HepG2 (cell line): Measurements from ENCODE around the gene CBLN3. TPM values are rescaled to one million over a fixed set of nuclear protein-coding genes. Genes with fewer than 3 reads are reported as not detected.

Source experiments
- ATAC-seq: fragments of 200-7000 bp; cut with Tn5 transposase; 3 replicates; pipeline ENCODE4 v1.9.1; 2020; ENCODE audit warnings: mild to moderate bottlenecking, moderate library complexity
- BruUV-seq: library from RNA; stranded (reverse); fragments of 400-500 nt; replicated peaks from 2 replicates; lab custom pipeline; 2021; lab: Mats Ljungman, UMichigan
- CTCF ChIA-PET: fragments of 300-600 bp; formaldehyde crosslinking; extraction: SDS; loops from one replicate; lab custom pipeline; 2021; ENCODE audit warnings: low total read pairs, inconsistent platforms, low intra/inter-chr PET ratio; lab: Yijun Ruan, JAX
- POLR2A ChIA-PET: fragments of 350-600 bp; sonication (Branson Sonifier 250); formaldehyde crosslinking; loops from one replicate; lab custom pipeline; 2020; ENCODE audit warnings: antibody characterized with exemption, inconsistent platforms; lab: Yijun Ruan, JAX
- DNase-seq: peaks from one replicate; pipeline ENCODE4 v3.0.0-alpha.2; 2015; ENCODE audit warnings: low spot score
- FAIRE-seq: peaks from 3 replicates; lab custom pipeline; 2011; peaks lifted over from hg19 to GRCh38; lab: Jason Lieb, UNC
- H2AFZ ChIP-seq: one replicate; pipeline ENCODE4 v1.6.1; 2011; ENCODE audit warnings: low read length, inconsistent platforms
- H3K27ac ChIP-seq: fragments of 300-600 bp; 3 replicates; pipeline ENCODE4 v1.8.0; 2011; ENCODE audit warnings: mixed run types, mild to moderate bottlenecking, mixed read lengths, low read length, inconsistent platforms; ENCODE audit not compliant: insufficient read depth; ENCODE audit errors: extremely low read length
- H3K27me3 ChIP-seq, 2 experiments: fragments of 200-600 bp in 1 of 2; 2 replicates in 1 of 2; 3 replicates in 1 of 2; pipeline versions ENCODE4 v1.6.0 to v1.8.0; 2011; ENCODE audit warnings: low read length in 2 of 2, mild to moderate bottlenecking in 2 of 2, moderate library complexity in 2 of 2, inconsistent platforms in 1 of 2; ENCODE audit not compliant: insufficient read depth in 2 of 2, control insufficient read depth in 1 of 2
- H3K36me3 ChIP-seq, 2 experiments: fragments of 200-600 bp in 1 of 2; replicated peaks in 1 of 2; 2 replicates in 1 of 2; 3 replicates in 1 of 2; pipeline versions ENCODE4 v1.5.1 to v1.8.0; 2011; ENCODE audit warnings: low read length in 2 of 2, inconsistent platforms in 1 of 2; ENCODE audit not compliant: insufficient read depth in 2 of 2, control insufficient read depth in 1 of 2
- H3K4me1 ChIP-seq: 2 replicates; pipeline ENCODE4 v1.5.1; 2012; ENCODE audit warnings: low read length, inconsistent platforms; ENCODE audit not compliant: insufficient read depth
- H3K4me2 ChIP-seq: 2 replicates; pipeline ENCODE4 v1.6.0; 2011; ENCODE audit warnings: low read depth, low read length, inconsistent platforms
- H3K4me3 ChIP-seq, 3 experiments: fragments of 200-600 bp in 1 of 3; sonication (generic), shearing (Covaris generic) in 1 of 3; replicated peaks in 1 of 3; 2 replicates each; pipeline ENCODE4 v1.5.1; 2011 to 2016; ENCODE audit warnings: low read length in 3 of 3, inconsistent platforms in 2 of 3, low read depth in 2 of 3, mild to moderate bottlenecking in 2 of 3, control low read depth in 1 of 3, mixed read lengths in 1 of 3; ENCODE audit not compliant: insufficient read depth in 1 of 3
- H3K79me2 ChIP-seq: one replicate; pipeline ENCODE4 v1.6.1; 2011; ENCODE audit warnings: low read length, inconsistent platforms; ENCODE audit not compliant: insufficient read depth
- H3K9ac ChIP-seq: 2 replicates; pipeline ENCODE4 v1.6.0; 2011; ENCODE audit warnings: mild to moderate bottlenecking, low read depth, low read length, inconsistent platforms; ENCODE audit not compliant: insufficient read depth
- H3K9me3 ChIP-seq: 2 replicates; pipeline ENCODE4 v1.5.1; 2012; ENCODE audit warnings: mild to moderate bottlenecking, low read length
- H4K20me1 ChIP-seq: 2 replicates; pipeline ENCODE4 v1.6.0; 2011; ENCODE audit warnings: inconsistent platforms, mild to moderate bottlenecking, low read length, moderate library complexity; ENCODE audit not compliant: insufficient read depth
- AGO2 ChIP-seq: fragments of 200-400 bp; formaldehyde crosslinking; optimal IDR thresholded peaks from 2 replicates; pipeline ENCODE3; 2017; ENCODE audit warnings: mild to moderate bottlenecking, low read depth, low read length, moderate library complexity
- AKAP8 ChIP-seq: sonication (generic); formaldehyde crosslinking; IDR thresholded peaks from 2 replicates; pipeline ENCODE4 v1.5.1; 2020; ENCODE audit warnings: mild to moderate bottlenecking, missing genetic modification reagents
- EEA1 ChIP-seq: sonication (generic); formaldehyde crosslinking; IDR thresholded peaks from 2 replicates; pipeline ENCODE4 v1.5.1; 2020; ENCODE audit warnings: mild to moderate bottlenecking, missing genetic modification reagents, borderline replicate concordance
- EZH2 ChIP-seq: conservative IDR thresholded peaks from 2 replicates; pipeline ENCODE4 v1.6.1; 2012; ENCODE audit warnings: mild to moderate bottlenecking, low read depth, low read length, moderate library complexity
- MEIS1 ChIP-seq: sonication (generic); formaldehyde crosslinking; IDR thresholded peaks from 2 replicates; pipeline ENCODE4 v1.9.0; 2021; ENCODE audit warnings: mild to moderate bottlenecking, missing genetic modification reagents, moderate library complexity, borderline replicate concordance
- NKX3-1 ChIP-seq: sonication (generic); formaldehyde crosslinking; IDR thresholded peaks from 2 replicates; pipeline ENCODE4 v1.5.0; 2020; ENCODE audit warnings: missing genetic modification reagents
- POLR2G ChIP-seq: fragments of 200-400 bp; formaldehyde crosslinking; IDR thresholded peaks from 2 replicates; pipeline ENCODE4 v1.6.1; 2018; ENCODE audit warnings: mild to moderate bottlenecking, low read depth, low read length, moderate library complexity
- SAFB2 ChIP-seq: sonication (generic); formaldehyde crosslinking; IDR thresholded peaks from 2 replicates; pipeline ENCODE4 v1.5.1; 2020; ENCODE audit warnings: missing genetic modification reagents, low read depth, mild to moderate bottlenecking, borderline replicate concordance
- ZC3H4 ChIP-seq: sonication (generic); formaldehyde crosslinking; IDR thresholded peaks from 2 replicates; pipeline ENCODE4 v1.4.0; 2020; ENCODE audit warnings: missing genetic modification reagents, borderline replicate concordance
- ZNF749 ChIP-seq: sonication (generic); formaldehyde crosslinking; IDR thresholded peaks from 2 replicates; pipeline ENCODE4 v1.8.0; 2022; ENCODE audit warnings: mild to moderate bottlenecking, missing genetic modification reagents, moderate library complexity, borderline replicate concordance
- WGBS: methylation state at CpG from one replicate; pipeline ENCODE4 v1.1.6; 2017; ENCODE audit warnings: low lambda C conversion rate; 5-methylcytosine and 5-hydroxymethylcytosine counted together
- in situ Hi-C: cut with HindIII; loops from 2 replicates; pipeline ENCODE4 v1.10.0; 2017; ENCODE audit warnings: low pct_unique_long_range_greater_than_20kb; ENCODE audit not compliant: extremely low pct_ligation_motif_present
- intact Hi-C: fragments of 100-400 bp; cut with micrococcal nuclease; formaldehyde crosslinking; loops from one replicate; pipeline ENCODE4 v1.10.0; 2022; ENCODE audit not compliant: unreplicated experiment
- polyA plus RNA-seq, 8 experiments: library from polyadenylated mRNA; depleted of rRNA in 3 of 8; stranded (reverse) in 7 of 8; unstranded in 1 of 8; fragments of >200 nt; fragmentation: Illumina TruSeq in 4 of 8; extraction: Trizol in 4 of 8; gene quantifications; 2 replicates each; pipeline versions ENCODE4 v1.2.1 to v1.2.3, GENCODE V29; 2011 to 2016; ENCODE audit warnings: low read depth in 4 of 8, missing spikeins in 1 of 8, mixed read lengths in 1 of 8; ENCODE audit not compliant: insufficient read depth in 1 of 8
- total RNA-seq, 5 experiments: library from RNA; depleted of rRNA; stranded (reverse); fragments of >200 nt; fragmentation: Illumina TruSeq; extraction: Trizol; gene quantifications; 2 replicates each; pipeline ENCODE4 v1.2.3, GENCODE V29; 2016; ENCODE audit warnings: low read depth in 1 of 5
- TF ChIP-seq, protein P1 (sequence below): sonication (generic); formaldehyde crosslinking; IDR thresholded peaks from 2 replicates; pipeline ENCODE4 v1.5.0; 2020; ENCODE audit warnings: mild to moderate bottlenecking, missing genetic modification reagents, borderline replicate concordance
- TF ChIP-seq, protein P2 (sequence below): sonication (generic); formaldehyde crosslinking; IDR thresholded peaks from 2 replicates; pipeline ENCODE4 v1.5.0; 2020; ENCODE audit warnings: missing genetic modification reagents
- TF ChIP-seq, protein P3 (sequence below): sonication (generic); formaldehyde crosslinking; IDR thresholded peaks from 2 replicates; pipeline ENCODE4 v1.5.1; 2020; ENCODE audit warnings: missing genetic modification reagents, mild to moderate bottlenecking, borderline replicate concordance
- TF ChIP-seq, protein P4 (sequence below): sonication (generic); formaldehyde crosslinking; IDR thresholded peaks from 2 replicates; pipeline ENCODE4 v1.4.0; 2020; ENCODE audit warnings: missing genetic modification reagents
- TF ChIP-seq, protein P5 (sequence below): sonication (generic); formaldehyde crosslinking; IDR thresholded peaks from 2 replicates; pipeline ENCODE4 v1.8.0; 2022; ENCODE audit warnings: mild to moderate bottlenecking, missing genetic modification reagents, moderate library complexity

CBLN3 gene
- total and polyA plus RNA-seq, 2 of the 13 experiments (the other 11 are each of a cell fraction or from before 2014, with no cell fraction given): 0.66 to 0.98 TPM

DNA sequence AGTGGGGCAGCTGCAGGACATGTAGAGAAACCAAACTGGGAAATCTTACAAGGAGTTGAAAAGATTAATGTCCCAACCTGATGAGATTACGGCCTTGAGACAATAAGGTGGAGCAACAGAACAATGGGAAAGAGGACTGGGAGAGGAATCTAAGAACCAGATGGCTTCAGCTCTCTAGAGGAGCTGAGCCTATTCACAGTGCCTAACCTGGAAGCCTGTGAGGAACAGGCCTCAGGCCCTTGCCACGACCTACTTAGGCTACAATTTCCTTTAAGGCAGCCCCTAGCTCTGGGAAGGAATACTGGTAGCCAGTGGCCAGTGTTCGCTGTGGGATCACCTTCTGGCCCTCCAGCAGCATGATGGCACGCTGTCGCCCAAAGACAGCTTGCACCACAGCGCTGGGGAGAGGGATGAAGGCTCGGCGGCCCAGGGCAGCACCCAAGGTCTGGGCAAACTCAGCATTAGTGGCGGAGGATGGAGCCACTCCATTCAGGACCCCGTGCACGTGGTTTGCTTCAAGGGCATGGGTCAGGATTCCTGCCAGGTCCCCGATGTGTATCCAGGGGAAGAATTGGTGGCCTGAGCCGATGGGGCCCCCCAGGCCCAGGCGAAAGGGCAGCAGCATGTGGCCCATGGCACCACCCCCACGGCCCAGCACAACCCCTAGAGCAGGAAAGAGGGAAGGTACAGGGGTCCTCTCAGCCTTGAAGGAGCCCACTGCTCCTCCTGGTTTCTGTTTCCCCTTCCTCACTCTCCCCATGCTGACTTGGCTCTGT lies 10.6 kb upstream of the CBLN3 start (continued):
- TF ChIP-seq, protein P1, sequence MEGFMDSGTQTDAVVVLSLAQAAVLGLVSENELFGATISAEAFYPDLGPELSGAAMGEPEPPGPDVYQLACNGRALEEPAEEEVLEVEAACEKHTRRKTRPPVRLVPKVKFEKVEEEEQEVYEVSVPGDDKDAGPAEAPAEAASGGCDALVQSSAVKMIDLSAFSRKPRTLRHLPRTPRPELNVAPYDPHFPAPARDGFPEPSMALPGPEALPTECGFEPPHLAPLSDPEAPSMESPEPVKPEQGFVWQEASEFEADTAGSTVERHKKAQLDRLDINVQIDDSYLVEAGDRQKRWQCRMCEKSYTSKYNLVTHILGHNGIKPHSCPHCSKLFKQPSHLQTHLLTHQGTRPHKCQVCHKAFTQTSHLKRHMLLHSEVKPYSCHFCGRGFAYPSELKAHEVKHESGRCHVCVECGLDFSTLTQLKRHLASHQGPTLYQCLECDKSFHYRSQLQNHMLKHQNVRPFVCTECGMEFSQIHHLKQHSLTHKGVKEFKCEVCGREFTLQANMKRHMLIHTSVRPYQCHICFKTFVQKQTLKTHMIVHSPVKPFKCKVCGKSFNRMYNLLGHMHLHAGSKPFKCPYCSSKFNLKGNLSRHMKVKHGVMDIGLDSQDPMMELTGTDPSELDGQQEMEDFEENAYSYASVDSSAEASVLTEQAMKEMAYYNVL (CRISPR knock-in tag): no peak
- no peak for TF ChIP-seq EZH2
- TF ChIP-seq, protein P2, sequence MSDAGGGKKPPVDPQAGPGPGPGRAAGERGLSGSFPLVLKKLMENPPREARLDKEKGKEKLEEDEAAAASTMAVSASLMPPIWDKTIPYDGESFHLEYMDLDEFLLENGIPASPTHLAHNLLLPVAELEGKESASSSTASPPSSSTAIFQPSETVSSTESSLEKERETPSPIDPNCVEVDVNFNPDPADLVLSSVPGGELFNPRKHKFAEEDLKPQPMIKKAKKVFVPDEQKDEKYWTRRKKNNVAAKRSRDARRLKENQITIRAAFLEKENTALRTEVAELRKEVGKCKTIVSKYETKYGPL: no peak
- no peak for TF ChIP-seq NKX3-1 (CRISPR knock-in tag)
- no peak for TF ChIP-seq EEA1

DNA sequence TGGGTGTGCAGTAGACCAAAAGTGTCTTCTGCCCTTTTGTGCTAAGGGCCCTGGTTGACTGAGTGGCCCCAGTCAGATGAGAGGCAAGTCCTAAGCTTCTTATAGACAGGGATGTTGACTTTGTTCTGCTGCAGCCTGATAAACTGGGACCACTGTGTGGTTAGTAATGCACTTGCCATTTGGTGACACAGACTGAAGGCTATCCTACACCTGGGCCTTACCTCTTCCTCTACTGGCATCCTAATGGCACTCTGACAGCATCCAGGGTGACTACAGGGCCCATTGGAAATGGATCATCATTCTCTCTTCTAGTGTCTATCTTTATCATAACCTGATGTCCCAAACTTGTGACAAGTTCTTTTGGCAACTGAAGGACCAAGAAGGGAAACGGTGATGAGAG lies 9.8 kb upstream of the CBLN3 start:
- no peak for ATAC-seq
- peak; percentile 53; the same call in 1 of the 2 replicates for TF ChIP-seq POLR2G
- peak; percentile 79; the same call in 1 of the 2 replicates for TF ChIP-seq AKAP8 (CRISPR knock-in tag)
- TF ChIP-seq, protein P3, sequence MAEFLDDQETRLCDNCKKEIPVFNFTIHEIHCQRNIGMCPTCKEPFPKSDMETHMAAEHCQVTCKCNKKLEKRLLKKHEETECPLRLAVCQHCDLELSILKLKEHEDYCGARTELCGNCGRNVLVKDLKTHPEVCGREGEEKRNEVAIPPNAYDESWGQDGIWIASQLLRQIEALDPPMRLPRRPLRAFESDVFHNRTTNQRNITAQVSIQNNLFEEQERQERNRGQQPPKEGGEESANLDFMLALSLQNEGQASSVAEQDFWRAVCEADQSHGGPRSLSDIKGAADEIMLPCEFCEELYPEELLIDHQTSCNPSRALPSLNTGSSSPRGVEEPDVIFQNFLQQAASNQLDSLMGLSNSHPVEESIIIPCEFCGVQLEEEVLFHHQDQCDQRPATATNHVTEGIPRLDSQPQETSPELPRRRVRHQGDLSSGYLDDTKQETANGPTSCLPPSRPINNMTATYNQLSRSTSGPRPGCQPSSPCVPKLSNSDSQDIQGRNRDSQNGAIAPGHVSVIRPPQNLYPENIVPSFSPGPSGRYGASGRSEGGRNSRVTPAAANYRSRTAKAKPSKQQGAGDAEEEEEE (CRISPR knock-in tag): 0 out of 2 replicates have a peak, but pooled peaks have one; percentile 26
- peak; percentile 12 for TF ChIP-seq AGO2
- TF ChIP-seq, protein P4, sequence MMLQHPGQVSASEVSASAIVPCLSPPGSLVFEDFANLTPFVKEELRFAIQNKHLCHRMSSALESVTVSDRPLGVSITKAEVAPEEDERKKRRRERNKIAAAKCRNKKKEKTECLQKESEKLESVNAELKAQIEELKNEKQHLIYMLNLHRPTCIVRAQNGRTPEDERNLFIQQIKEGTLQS (CRISPR knock-in tag): no peak
- TF ChIP-seq ZNF749 (CRISPR knock-in tag): peak; percentile 45; the same call in 1 of the 2 replicates
- TF ChIP-seq, protein P5, sequence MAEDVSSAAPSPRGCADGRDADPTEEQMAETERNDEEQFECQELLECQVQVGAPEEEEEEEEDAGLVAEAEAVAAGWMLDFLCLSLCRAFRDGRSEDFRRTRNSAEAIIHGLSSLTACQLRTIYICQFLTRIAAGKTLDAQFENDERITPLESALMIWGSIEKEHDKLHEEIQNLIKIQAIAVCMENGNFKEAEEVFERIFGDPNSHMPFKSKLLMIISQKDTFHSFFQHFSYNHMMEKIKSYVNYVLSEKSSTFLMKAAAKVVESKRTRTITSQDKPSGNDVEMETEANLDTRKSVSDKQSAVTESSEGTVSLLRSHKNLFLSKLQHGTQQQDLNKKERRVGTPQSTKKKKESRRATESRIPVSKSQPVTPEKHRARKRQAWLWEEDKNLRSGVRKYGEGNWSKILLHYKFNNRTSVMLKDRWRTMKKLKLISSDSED: peak; percentile 34; the same call in 1 of the 2 replicates
- 0 out of 2 replicates have a peak, but pooled peaks have one; percentile 50 for TF ChIP-seq SAFB2
- no peak for TF ChIP-seq ZC3H4 (CRISPR knock-in tag)
- TF ChIP-seq MEIS1 (CRISPR knock-in tag): no peak

More for the DNA sequence above, 9.8 kb upstream of the CBLN3 start:
- Histone ChIP-seq H3K79me2 (peaks cover 22% of the 10 kb centered on the region), H2AFZ (no peak overlapping the region), H3K4me2 (no peak overlapping the region), H3K4me3 (no peak overlapping the region), H3K9ac (no peak overlapping the region), H3K4me1 (peaks cover 23% of the 10 kb centered on the region), H3K9me3 (no peaks in the 10 kb centered on the region), H4K20me1 (no peaks in the 10 kb centered on the region; the same call in 1 of the 2 replicates), H3K36me3 (peaks cover 38 to 56% of the 10 kb centered on the region in 2 experiments), H3K27me3 (peaks cover 0 to 5% of the 10 kb centered on the region in 2 experiments; a peak in 1 of 5 replicates), H3K27ac (no peak overlapping the region)
- CTCF ChIA-PET: interaction anchor here (1.5 to 11.8 kb wide), 2 partner anchors 74 to 107 kb away, joined by 6 to 235 read pairs; partner anchors contain the start of gene ADCY4
- POLR2A ChIA-PET: interaction anchor here (0.9 to 5.6 kb wide), 4 partner anchors 10 to 197 kb away, joined by 3 to 242 read pairs (median 3); partner anchors contain the start of genes CBLN3, KHNYN and TINF2
- FAIRE-seq (no peak), DNase-seq (no peak)
- no TSS peak for BruUV-seq
- 97% methylated on average over 1 of the region's 1 CpG for WGBS
- intact Hi-C loops: loop anchor here (10.0 kb wide), 1 partner anchor 854 kb away; no protein-coding TSS in a partner anchor
- in situ Hi-C loops: loop anchor here (10.0 kb wide), 1 partner anchor 194 kb away; the partner anchor contains the start of gene TINF2
